ENCODE measurements around the gene TMEM255B. TPM values are rescaled to one million over a fixed set of nuclear protein-coding genes. Genes with fewer than 3 reads are reported as not detected.

Gene TMEM255B
- total RNA-seq, 1 experiment from 2014 or later, result not detected

DNA sequence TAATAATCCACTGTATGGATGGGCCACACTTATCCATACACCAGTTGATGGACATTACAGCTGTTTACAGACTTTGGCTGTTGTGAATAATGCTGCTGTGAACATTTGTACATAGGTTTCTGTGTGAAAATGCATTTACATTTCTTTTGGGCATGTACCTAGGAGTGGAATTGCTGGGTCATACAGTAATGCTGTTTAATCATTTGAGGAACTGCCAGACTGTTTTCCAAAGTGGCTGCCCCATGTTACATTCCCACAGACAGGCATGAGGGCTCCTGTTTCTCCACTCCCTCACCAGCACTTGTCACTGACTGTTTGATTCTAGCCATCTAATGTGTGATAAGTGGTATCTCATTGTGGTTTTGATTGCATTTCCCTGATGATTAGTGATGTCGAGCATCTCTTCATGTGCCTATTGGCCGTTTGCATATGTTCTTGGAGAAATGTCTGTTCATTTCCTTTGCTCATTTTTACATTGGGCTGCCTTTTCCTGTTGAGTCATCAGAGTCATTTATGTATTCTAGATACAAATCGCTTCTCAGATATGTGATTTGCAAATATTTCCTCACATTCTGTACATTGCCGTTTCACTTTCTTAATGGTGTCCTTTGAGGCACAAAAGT lies 12.8 kb downstream of the TMEM255B start:
- no TSS peak for BruUV-seq (replicated peaks)
- Mint-ChIP-seq H3K4me3 (ENCODE audit: low read depth, unreplicated experiment) (no peak overlapping the region), H3K27ac (ENCODE audit: unreplicated experiment) (no peak overlapping the region), H3K36me3 (ENCODE audit: insufficient read depth, unreplicated experiment) (no peaks in the 10 kb centered on the region), H3K27me3 (ENCODE audit: unreplicated experiment) (no peaks in the 10 kb centered on the region), H3K9me3 (ENCODE audit: low read depth, unreplicated experiment) (no peaks in the 10 kb centered on the region), H3K4me1 (ENCODE audit: low read depth, unreplicated experiment) (no peaks in the 10 kb centered on the region)
- TF ChIP-seq, protein P1, sequence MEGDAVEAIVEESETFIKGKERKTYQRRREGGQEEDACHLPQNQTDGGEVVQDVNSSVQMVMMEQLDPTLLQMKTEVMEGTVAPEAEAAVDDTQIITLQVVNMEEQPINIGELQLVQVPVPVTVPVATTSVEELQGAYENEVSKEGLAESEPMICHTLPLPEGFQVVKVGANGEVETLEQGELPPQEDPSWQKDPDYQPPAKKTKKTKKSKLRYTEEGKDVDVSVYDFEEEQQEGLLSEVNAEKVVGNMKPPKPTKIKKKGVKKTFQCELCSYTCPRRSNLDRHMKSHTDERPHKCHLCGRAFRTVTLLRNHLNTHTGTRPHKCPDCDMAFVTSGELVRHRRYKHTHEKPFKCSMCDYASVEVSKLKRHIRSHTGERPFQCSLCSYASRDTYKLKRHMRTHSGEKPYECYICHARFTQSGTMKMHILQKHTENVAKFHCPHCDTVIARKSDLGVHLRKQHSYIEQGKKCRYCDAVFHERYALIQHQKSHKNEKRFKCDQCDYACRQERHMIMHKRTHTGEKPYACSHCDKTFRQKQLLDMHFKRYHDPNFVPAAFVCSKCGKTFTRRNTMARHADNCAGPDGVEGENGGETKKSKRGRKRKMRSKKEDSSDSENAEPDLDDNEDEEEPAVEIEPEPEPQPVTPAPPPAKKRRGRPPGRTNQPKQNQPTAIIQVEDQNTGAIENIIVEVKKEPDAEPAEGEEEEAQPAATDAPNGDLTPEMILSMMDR (IDR thresholded peaks at IDR 0.05; ENCODE audit: unreplicated experiment), result no peak
- no peak for DNase-seq
- intact Hi-C loops (cut with micrococcal nuclease; ENCODE audit: unreplicated experiment), result no loop called here
- CTCF ChIA-PET, result no interaction called here

DNA sequence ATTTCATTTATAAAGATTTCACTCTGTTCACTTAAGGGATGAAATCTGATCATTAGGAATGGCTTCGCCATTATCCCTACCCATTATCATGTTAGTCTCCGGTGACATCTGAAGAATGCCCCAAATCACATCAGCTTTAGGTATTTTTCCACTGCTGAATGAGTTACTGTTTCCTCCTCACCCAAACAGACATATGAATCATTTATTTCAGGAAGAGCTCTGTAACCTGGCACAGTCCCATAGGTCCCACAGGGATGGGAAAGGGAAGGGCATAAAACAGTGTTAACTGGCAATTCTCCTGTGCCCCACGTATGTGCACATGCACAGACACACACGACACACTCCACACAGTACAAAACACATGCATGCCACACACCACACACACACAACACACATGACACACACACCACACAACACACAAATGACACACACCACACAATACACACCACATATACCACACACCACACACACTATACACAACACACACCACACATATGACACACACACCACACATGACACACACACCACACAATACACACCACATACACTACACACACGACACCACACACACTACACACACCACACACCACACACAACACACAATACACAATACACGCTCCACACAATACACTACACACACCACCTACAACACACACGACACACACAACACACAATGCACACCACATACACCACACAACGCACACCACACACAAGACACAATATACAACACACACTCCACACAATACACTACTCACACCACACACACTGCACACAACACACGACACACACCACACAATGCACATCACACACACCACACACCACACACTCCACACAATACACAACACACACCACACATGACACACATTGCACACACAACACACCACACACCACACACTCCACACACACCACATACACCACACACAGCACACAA lies 15.4 kb downstream of the TMEM255B start:
- no TSS peak for BruUV-seq (replicated peaks)
- intact Hi-C loops (cut with micrococcal nuclease; ENCODE audit: unreplicated experiment), result no loop called here
- H3K4me3 Mint-ChIP-seq (ENCODE audit: low read depth, unreplicated experiment), result no peak overlapping the region
- TF ChIP-seq, protein P1 (IDR thresholded peaks at IDR 0.05; ENCODE audit: unreplicated experiment), result no peak
- H3K9me3 Mint-ChIP-seq (ENCODE audit: low read depth, unreplicated experiment), result no peaks in the 10 kb centered on the region
- no peak overlapping the region for H3K27ac Mint-ChIP-seq (ENCODE audit: unreplicated experiment)
- CTCF ChIA-PET, result no interaction called here
- H3K36me3 Mint-ChIP-seq (ENCODE audit: insufficient read depth, unreplicated experiment), result no peaks in the 10 kb centered on the region
- DNase-seq, result no peak
- H3K4me1 Mint-ChIP-seq (ENCODE audit: low read depth, unreplicated experiment), result no peaks in the 10 kb centered on the region
- peaks cover 12% of the 10 kb centered on the region for H3K27me3 Mint-ChIP-seq (ENCODE audit: unreplicated experiment)

DNA sequence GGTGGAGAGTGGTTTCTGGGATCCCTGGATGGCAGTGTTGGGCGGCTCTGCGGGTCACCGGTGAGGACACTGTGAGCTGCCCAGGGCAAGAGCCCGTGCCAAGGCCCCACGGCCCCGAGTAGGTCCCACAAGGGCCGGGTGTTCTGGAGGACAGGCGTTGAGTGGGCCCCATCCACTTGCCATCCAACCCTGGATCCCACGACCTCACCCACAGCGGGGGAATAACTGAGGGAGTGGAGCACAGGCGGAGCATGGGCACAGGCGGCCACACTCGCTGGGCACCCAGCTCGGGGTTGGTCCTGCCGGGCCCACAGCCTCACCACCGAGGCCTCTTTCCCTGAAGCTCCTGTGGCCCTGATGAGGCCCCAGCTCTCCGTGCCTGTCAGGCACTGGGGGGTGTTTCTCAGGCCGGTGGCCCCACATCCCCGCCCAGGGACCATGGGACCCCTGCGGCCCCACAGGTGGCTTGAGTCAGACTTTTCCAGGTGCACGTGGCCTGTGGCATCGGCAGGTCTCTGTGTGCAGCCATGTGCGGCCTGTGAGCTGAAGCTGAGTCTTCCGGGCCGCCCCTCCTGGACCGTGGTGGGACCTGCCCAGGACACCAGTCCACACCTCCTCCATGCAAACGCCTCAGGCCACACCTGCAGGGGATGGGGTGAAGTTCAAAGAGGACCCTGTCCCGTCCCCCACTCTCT lies 16.6 kb downstream of the TMEM255B start:
- CTCF ChIA-PET, result no interaction called here
- no peak for DNase-seq
- H3K27ac Mint-ChIP-seq (ENCODE audit: unreplicated experiment), result no peak overlapping the region
- BruUV-seq (replicated peaks), result no TSS peak
- H3K27me3 Mint-ChIP-seq (ENCODE audit: unreplicated experiment), result peaks cover 13% of the 10 kb centered on the region
- H3K9me3 Mint-ChIP-seq (ENCODE audit: low read depth, unreplicated experiment), result no peaks in the 10 kb centered on the region
- TF ChIP-seq, protein P1 (IDR thresholded peaks at IDR 0.05; ENCODE audit: unreplicated experiment), result no peak
- H3K36me3 Mint-ChIP-seq (ENCODE audit: insufficient read depth, unreplicated experiment), result no peaks in the 10 kb centered on the region
- intact Hi-C loops (cut with micrococcal nuclease; ENCODE audit: unreplicated experiment), result no loop called here
- H3K4me1 Mint-ChIP-seq (ENCODE audit: low read depth, unreplicated experiment), result no peaks in the 10 kb centered on the region
- H3K4me3 Mint-ChIP-seq (ENCODE audit: low read depth, unreplicated experiment), result no peak overlapping the region

DNA sequence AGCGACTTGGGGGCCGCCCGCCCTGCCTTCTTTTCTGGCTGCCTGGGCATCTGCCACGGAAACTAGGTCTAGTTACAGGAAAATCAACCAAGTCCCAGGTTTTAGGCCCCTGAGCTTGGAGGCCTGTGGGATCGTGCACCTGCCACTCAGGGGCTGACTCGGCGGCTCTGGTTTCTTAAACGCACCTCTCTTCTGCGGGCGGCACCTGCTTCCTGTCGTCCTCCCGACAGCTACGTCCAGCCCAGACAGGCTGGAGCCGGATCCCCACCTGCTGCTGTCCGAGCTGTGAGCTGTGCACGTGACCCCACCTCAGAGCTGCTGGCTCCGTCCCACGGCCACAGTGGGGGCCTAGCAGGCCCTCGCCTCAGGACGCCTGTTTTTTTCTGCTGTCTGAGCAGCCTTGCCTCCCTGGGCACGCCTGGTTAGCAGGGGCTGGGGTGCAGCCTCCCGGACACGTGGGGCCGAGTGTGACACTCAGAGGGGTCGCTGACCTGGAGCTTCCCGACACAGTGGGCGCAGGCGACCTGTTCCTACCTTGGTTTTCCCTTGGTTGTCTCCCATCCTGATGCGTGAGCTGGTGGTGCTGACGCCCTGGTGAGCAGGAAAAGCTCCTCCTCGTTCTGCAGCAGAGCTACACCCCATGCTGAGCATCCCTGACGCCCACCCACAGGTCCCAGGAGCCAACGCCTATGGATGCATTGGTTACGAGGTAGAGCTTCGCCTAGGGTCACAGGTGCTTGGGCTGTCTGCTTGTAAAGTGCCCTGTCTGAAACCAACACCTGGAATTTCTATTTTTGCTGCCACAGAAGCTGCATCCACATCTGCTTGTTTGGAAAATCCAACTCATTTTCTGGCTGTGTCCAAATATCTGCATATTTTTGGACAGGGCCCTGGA lies 17.5 kb downstream of the TMEM255B start:
- no peak overlapping the region for H3K4me3 Mint-ChIP-seq (ENCODE audit: low read depth, unreplicated experiment)
- H3K27ac Mint-ChIP-seq (ENCODE audit: unreplicated experiment), result no peak overlapping the region
- BruUV-seq (replicated peaks), result no TSS peak
- CTCF ChIA-PET, result no interaction called here
- DNase-seq, result no peak
- intact Hi-C loops (cut with micrococcal nuclease; ENCODE audit: unreplicated experiment), result no loop called here
- TF ChIP-seq, protein P1 (IDR thresholded peaks at IDR 0.05; ENCODE audit: unreplicated experiment), result no peak
- no peaks in the 10 kb centered on the region for H3K4me1 Mint-ChIP-seq (ENCODE audit: low read depth, unreplicated experiment)
- peaks cover 13% of the 10 kb centered on the region for H3K27me3 Mint-ChIP-seq (ENCODE audit: unreplicated experiment)
- H3K9me3 Mint-ChIP-seq (ENCODE audit: low read depth, unreplicated experiment), result no peaks in the 10 kb centered on the region
- H3K36me3 Mint-ChIP-seq (ENCODE audit: insufficient read depth, unreplicated experiment), result no peaks in the 10 kb centered on the region
